GM19468 (cell line): Measurements from ENCODE around the gene AKAP13.

Experiments
- ATAC-seq: cut with Tn5 transposase; IDR thresholded peaks from one replicate; pipeline ENCODE4 v1.9.1; 2021; ENCODE audit warnings: mild to moderate bottlenecking, moderate library complexity, moderate number of reproducible peaks; ENCODE audit not compliant: unreplicated experiment; ENCODE audit errors: extremely low read depth

Gene AKAP13

DNA sequence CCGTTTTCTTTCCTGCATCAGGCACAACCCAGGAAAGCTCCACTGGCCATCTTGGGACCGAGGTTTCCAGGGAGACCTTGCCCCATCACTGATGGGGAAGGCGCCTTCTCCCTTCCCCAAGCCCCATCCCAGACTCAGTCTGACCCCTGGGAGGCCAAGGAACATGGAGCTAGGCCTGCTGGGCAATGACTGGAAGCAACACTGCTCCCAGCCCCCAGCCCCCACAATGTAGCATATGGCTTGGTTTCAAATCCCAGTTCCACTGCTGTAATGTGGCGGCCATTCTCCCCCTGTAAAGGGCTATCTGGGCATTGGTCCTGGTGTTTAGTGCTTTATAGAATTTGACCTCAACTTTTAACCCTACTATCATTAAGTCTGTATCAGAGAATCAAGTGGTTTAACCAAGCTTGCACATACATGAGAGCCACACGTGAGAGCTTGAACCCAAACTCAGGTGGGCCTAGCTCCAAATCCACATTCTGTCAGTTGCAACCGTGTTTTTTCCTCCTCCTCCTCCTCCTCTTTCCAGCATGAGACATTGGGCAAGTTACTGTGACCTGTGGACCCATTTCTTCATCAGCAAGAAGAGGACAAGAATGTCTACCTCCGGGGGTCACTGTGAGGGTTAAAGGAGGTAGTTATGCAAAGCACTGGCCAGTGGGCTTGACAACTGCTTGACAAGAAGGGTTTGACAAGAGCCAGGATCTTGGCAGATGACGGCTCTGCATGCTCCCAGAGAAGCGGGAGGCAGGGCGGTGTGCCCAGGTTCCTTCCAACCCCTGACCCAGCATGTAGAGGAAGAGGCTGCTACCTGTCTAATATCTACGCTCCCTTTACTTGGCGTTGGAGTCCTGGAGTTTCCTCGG lies 376.9 kb downstream of the AKAP13 start:
- no peak for ATAC-seq

- no peak for ATAC-seq
Measured at GRCh38 chr15:85757939-85758654, 377.7 kb downstream of the AKAP13 start.

- no peak for ATAC-seq
Measured at GRCh38 chr15:85758655-85758978, 378.2 kb downstream of the AKAP13 start.

GRCh38 chr15:85759376-85759775 lies 379.0 kb downstream of the AKAP13 start:
- no peak for ATAC-seq

- ATAC-seq, result no peak
Measured at GRCh38 chr15:85760049-85760448, 379.6 kb downstream of the AKAP13 start.

GRCh38 chr15:85760531-85761371 lies 380.3 kb downstream of the AKAP13 start:
- no peak for ATAC-seq

GRCh38 chr15:85761635-85762034 lies 381.2 kb downstream of the AKAP13 start:
- ATAC-seq, result no peak

DNA sequence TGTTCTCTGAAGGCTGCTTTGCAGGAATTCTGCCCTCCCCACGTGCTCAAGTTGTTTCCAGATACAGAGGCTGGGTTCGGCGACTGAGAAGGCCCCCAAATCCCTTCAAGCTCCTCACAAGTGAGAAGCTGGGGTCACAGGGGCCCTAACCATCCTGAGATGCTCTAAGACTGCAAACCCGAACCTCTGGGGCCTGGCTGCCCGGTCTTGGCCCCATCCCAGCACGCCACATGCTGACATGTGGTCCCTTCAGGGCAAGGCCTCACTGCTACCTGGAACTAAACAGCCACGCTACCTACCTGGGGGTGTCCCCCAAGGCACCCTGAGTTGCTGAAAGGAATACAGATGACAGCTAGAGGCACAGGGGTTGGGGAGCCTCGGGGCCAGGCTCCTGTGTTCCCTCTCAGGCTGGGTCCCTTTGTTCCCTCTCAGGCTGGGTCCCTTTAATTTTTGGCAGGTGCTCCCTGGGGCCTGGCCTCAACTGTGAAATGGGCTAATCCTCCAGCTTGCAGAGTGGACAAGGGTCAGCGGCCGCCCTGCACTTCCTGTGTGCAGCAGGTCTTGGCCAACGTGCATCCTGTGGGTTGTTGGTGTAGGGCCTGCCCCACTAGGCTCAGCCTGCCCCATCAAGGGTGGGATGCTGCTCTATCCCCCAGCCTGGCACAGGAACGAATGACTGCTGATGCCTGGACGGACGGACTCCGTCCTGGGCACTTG lies 381.8 kb downstream of the AKAP13 start:
- no peak for ATAC-seq

- ATAC-seq, result no peak
Measured at GRCh38 chr15:85762756-85763127, 382.3 kb downstream of the AKAP13 start.

DNA sequence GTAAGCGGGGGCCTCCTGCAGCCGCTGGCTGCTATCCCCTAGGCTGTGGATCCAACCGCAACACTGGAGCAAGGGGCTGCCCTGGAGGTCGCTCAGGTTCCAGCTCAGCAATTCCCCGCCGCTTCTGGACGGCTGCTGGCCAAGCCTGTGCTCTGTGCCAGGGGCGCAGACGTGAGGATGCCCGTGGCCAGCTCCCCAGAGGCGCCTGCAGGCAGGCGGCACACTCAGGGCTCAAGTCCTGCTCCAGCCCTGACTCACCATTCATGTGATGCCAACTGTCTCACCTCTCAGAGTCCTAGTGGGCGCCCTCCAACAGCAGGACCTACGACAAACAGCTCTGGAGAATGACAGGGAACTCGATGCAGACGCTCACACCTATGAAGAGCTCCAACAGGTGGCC lies 382.8 kb downstream of the AKAP13 start:
- ATAC-seq, result no peak

DNA sequence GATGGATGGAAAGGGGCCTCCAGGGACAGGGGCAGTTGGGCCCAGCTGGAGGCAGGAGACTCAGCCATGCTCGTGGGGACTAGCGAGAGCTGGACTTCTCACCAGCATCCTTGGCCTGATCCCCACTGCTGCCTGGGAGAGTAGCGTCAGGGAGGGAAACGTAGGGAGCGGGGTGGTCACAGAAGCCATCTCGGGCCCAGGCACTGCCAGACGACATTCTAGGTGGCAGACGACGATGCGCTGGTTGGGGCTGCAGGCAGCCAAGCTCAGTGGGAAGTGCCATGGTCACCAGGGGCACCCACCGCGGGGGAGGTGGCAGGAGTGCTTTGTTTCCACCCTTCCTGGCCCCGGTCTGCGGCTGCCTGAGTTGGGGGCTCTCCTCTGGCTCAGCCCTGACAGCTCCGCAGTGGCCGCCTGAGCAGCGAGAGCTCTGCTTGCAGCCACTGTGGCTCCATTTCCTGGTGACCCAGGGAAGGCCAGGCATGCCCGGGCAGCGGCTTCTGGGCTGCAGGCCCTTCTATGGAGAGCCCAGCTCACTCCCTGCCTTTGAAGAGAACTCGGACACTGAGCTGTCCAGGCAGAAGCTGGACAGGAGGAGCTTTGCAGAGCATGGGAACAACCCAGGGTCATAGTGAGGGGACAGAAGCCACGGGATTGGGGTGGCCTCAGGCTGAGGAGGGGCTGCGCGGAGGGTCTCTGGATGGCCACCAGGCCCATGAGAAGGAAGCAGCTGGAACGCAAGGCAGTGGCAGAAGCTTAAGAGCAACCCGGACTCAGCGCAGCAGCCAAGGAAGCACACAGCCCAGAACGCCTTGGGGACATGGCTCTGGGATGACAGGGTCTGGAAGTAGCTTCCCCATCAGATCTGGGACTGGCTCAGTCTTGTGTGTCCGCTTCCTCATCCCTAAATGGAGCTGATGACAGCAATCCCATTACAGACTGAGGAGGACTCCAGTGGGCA lies 383.6 kb downstream of the AKAP13 start:
- ATAC-seq, result no peak

- no peak for ATAC-seq
Measured at GRCh38 chr15:85764649-85765277, 384.4 kb downstream of the AKAP13 start.

GRCh38 chr15:85766001-85766831 lies 385.8 kb downstream of the AKAP13 start:
- ATAC-seq, result no peak

GRCh38 chr15:85767785-85768529 lies 387.6 kb downstream of the AKAP13 start:
- no peak for ATAC-seq

GRCh38 chr15:85768595-85769168 lies 388.3 kb downstream of the AKAP13 start:
- no peak for ATAC-seq

- ATAC-seq, result no peak
Measured at GRCh38 chr15:85769182-85769900, 388.9 kb downstream of the AKAP13 start.
